Colonic mucosa (tissue), 4 donors: ENCODE data around the gene SAMD4B. TPM values are rescaled to one million over a fixed set of nuclear protein-coding genes. Genes with fewer than 3 reads are reported as not detected.

Experiments used
- DNase-seq: peaks from one replicate; pipeline ENCODE4 v3.0.0-alpha.2; 2020
- H3K27ac ChIP-seq: fragments of 200-600 bp; one replicate; pipeline ENCODE4 v1.8.0; 2021
- H3K27me3 ChIP-seq: fragments of 200-600 bp; one replicate; pipeline ENCODE4 v1.8.0; 2021
- H3K36me3 ChIP-seq: fragments of 200-600 bp; one replicate; pipeline ENCODE4 v1.8.0; 2021
- H3K4me1 ChIP-seq: fragments of 200-600 bp; one replicate; pipeline ENCODE4 v1.8.0; 2021; ENCODE audit warnings: mild to moderate bottlenecking
- H3K4me3 ChIP-seq: fragments of 200-600 bp; one replicate; pipeline ENCODE4 v1.8.0; 2021
- H3K9ac ChIP-seq, 2 donors: one replicate each; pipeline ENCODE4 v1.7.0; 2013; ENCODE audit warnings: control low read depth in 2 of 2, low read depth in 2 of 2, low read length in 2 of 2
- H3K9me3 ChIP-seq: fragments of 200-600 bp; one replicate; pipeline ENCODE4 v1.8.0; 2021
- CTCF ChIP-seq: fragments of 200-600 bp; IDR thresholded peaks from one replicate; pipeline ENCODE4 v1.8.0; 2022; ENCODE audit warnings: antibody characterized with exemption, mild to moderate bottlenecking
- intact Hi-C: fragments of 100-400 bp; cut with DNase I; formaldehyde crosslinking; loops from one replicate; pipeline ENCODE4 v1.14.1; 2022
- total RNA-seq, 2 donors: library from RNA; stranded (reverse); fragmentation: NEBNext Ultra II Directional in 1 of 2; extraction: Animal tissue kit (Norgen Biotek cat#: 25700) in 1 of 2; gene quantifications; one replicate each; pipeline ENCODE4 v1.2.1, GENCODE V29; 2021
- donor health status: healthy.
- donor health status: DM: no; HTN: no; CAD: no.
- donor health status: DM: no; HTN: no; CAD: no.

Gene SAMD4B
- total RNA-seq, result 10 to 100 TPM; 63.9 to 73.7 TPM

- DNase-seq, result peak; percentile 98
- TF ChIP-seq CTCF, result peak; percentile 84
- Histone ChIP-seq H3K27ac (peak within 1 kb of the TSS; percentile 89), H3K4me3 (peak within 1 kb of the TSS; percentile 80), H3K9me3 (no peaks in the 10 kb centered on the region), H3K9ac (peak within 1 kb of the TSS; percentile 93 to 97), H3K36me3 (no peaks in the 10 kb centered on the region), H3K4me1 (peaks cover 5% of the 10 kb centered on the region), H3K27me3 (no peaks in the 10 kb centered on the region)
- intact Hi-C loops, result no loop called here
Measured at GRCh38 chr19:39341719-39342604, at the start of gene SAMD4B. TSS of gene SAMD4B (plus strand) at chr19:39342421. CDS start at chr19:39356894, 14,473 bp downstream.

- Histone ChIP-seq H3K4me1 (no peaks in the 10 kb centered on the region), H3K27ac (no peak overlapping the region), H3K27me3 (no peaks in the 10 kb centered on the region), H3K9me3 (no peaks in the 10 kb centered on the region), H3K36me3 (no peaks in the 10 kb centered on the region), H3K9ac (no peak overlapping the region), H3K4me3 (no peak overlapping the region)
- TF ChIP-seq CTCF, result no peak
- no peak for DNase-seq
- intact Hi-C loops, result no loop called here
Measured at GRCh38 chr19:39293394-39293793, 48.8 kb upstream of the SAMD4B start.

- Histone ChIP-seq H3K36me3 (no peaks in the 10 kb centered on the region), H3K9me3 (no peaks in the 10 kb centered on the region), H3K9ac (no peak within 1 kb of the TSS), H3K4me1 (no peaks in the 10 kb centered on the region), H3K4me3 (no peak within 1 kb of the TSS), H3K27ac (no peak within 1 kb of the TSS), H3K27me3 (no peaks in the 10 kb centered on the region)
- no peak for DNase-seq
- no peak for TF ChIP-seq CTCF
- intact Hi-C loops, result no loop called here
Measured at GRCh38 chr19:39296055-39296645, 46.1 kb upstream of the SAMD4B start, which contains the start of gene IFNL1. TSS of gene IFNL1 (plus strand) at chr19:39296407. CDS start at chr19:39296422, 15 bp downstream.

- H3K27ac ChIP-seq, result no peak overlapping the region
- DNase-seq, result no peak
- no peaks in the 10 kb centered on the region for H3K9me3 ChIP-seq
- no peaks in the 10 kb centered on the region for H3K27me3 ChIP-seq
- H3K36me3 ChIP-seq, result no peaks in the 10 kb centered on the region
- TF ChIP-seq CTCF, result no peak
- H3K9ac ChIP-seq, result no peak overlapping the region
- H3K4me3 ChIP-seq, result no peak overlapping the region
- H3K4me1 ChIP-seq, result no peaks in the 10 kb centered on the region
- intact Hi-C loops, result no loop called here
Measured at GRCh38 chr19:39296906-39297305, 45.3 kb upstream of the SAMD4B start.

GRCh38 chr19:39297931-39298634 is 44.1 kb upstream of the SAMD4B start:
- Histone ChIP-seq H3K9ac (no peak overlapping the region), H3K36me3 (no peaks in the 10 kb centered on the region), H3K9me3 (no peaks in the 10 kb centered on the region), H3K27ac (no peak overlapping the region), H3K4me1 (no peaks in the 10 kb centered on the region), H3K4me3 (no peak overlapping the region), H3K27me3 (no peaks in the 10 kb centered on the region)
- intact Hi-C loops, result no loop called here
- no peak for DNase-seq
- no peak for TF ChIP-seq CTCF
